Astrocyte of the cerebellum (primary cell): ENCODE results near the gene SLC39A3.

Experiments used
- DNase-seq: peaks from one replicate; pipeline ENCODE4 v3.0.0-alpha.2; 2011; ENCODE audit warnings: low read depth
- H3K4me3 ChIP-seq: 2 replicates; pipeline ENCODE4 v1.5.1; 2011; ENCODE audit warnings: mild to moderate bottlenecking, low read depth, low read length, moderate library complexity
- in situ Hi-C: cut with HindIII; loops from 2 replicates; pipeline ENCODE4 v1.10.0; 2017; ENCODE audit warnings: low sequenced_read_pairs
- TF ChIP-seq, protein P1 (sequence below): IDR thresholded peaks from 2 replicates; pipeline ENCODE4 v1.5.1; 2012; ENCODE audit warnings: low read length, low read depth, moderate library complexity, mild to moderate bottlenecking; ENCODE audit errors: missing control alignments

SLC39A3 gene

DNA sequence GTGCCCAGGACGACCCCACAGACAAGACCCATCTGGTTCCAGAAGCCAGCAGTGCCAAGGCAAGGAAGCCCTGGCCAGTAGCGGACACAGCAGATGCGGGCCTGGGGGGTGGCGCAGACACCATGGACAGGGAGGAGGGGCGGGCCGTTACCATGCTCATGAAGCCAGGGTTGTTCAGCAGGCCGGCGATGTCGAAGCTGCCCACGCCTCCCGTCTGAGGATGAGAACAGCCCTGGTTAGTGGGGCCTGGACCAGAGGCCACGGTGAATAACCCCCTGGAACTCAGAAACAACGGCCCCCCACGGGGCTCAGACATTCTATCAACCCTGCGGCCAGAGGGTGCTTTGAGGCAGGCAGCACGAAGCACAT is 21.5 kb upstream of the SLC39A3 start:
- no peak for DNase-seq
- no peak overlapping the region for H3K4me3 ChIP-seq
- in situ Hi-C loops = no loop called here
- TF ChIP-seq, protein P1, sequence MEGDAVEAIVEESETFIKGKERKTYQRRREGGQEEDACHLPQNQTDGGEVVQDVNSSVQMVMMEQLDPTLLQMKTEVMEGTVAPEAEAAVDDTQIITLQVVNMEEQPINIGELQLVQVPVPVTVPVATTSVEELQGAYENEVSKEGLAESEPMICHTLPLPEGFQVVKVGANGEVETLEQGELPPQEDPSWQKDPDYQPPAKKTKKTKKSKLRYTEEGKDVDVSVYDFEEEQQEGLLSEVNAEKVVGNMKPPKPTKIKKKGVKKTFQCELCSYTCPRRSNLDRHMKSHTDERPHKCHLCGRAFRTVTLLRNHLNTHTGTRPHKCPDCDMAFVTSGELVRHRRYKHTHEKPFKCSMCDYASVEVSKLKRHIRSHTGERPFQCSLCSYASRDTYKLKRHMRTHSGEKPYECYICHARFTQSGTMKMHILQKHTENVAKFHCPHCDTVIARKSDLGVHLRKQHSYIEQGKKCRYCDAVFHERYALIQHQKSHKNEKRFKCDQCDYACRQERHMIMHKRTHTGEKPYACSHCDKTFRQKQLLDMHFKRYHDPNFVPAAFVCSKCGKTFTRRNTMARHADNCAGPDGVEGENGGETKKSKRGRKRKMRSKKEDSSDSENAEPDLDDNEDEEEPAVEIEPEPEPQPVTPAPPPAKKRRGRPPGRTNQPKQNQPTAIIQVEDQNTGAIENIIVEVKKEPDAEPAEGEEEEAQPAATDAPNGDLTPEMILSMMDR = no peak

DNA sequence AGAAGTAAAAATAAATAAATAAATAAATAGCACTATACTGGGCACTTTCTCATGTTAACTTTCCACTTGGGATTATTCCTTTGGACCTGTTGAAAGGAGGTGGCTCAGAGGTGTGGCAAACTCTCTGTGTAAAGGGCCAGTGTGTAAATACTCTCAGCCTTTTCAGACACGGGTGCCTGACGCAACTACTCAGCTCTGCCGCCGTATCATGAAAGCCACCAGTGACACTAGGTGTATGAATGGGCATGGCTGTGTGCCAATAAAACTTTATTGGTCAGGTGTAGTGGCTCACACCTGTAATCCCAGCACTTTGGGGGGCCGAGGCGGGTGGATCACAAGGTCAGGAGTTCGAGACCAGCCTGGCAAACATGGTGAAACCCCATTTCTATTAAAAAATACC is 20.1 kb upstream of the SLC39A3 start:
- H3K4me3 ChIP-seq = no peak overlapping the region
- DNase-seq = no peak
- in situ Hi-C loops = loop anchor here (5.0 kb wide), 1 partner anchor 63 kb away; no protein-coding TSS in a partner anchor
- TF ChIP-seq, protein P1 = no peak

DNA sequence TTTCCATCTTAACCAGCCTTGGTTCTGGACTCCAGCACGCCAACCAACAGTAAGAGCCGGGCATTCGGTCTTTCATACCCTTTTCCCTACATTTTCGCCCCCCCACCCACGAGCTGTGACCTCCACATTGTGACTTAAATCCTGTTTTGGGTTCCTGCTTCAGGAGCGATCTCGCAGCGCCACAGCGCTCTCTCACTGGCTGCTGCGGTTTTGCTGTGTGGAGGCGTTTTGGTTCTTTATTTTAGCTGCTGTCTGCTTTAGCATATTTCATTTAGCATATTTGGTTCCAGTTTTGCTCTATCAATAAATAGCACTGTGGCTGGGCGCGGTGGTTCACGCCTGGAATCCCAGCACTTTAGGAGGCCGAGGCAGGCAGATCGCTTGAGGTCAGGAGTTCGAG is 19.5 kb upstream of the SLC39A3 start:
- no peak for DNase-seq
- H3K4me3 ChIP-seq = no peak overlapping the region
- in situ Hi-C loops = loop anchor here (5.0 kb wide), 1 partner anchor 62 kb away; no protein-coding TSS in a partner anchor
- TF ChIP-seq, protein P1 = no peak

DNA sequence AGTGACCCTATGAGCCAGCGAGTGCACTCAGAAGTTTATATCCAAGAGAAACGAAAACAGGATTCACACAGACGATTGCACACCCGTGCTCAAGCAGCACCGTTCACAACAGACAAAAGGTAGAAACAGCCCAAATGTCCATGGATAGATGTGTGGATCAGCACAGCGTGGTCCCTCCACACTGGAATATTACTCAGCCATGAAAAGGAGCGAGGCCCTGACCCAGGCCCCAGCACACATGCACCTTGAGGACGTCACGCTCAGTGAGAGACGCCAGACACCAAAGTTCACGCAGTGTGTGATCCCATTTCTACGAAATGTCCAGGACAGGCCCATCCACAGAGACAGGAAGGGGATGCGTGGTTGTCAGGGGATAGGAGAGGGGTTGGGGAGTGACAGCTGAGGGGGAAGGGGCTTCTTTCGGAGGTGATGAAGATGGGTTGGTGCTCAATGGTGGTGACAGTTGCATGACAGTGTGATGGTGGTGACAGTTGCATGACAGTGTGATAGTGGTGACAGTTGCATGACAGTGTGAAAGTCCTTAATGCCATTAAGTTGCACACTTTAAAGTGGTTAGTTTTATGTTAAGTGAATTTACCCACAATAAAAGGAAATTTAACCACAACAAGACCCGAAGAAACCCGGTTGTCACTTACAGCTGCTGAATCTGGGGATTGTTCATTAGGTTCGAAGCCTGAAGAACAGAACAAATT is 18.9 kb upstream of the SLC39A3 start:
- no peak for DNase-seq
- no peak overlapping the region for H3K4me3 ChIP-seq
- in situ Hi-C loops = loop anchor here (5.0 kb wide), 1 partner anchor 61 kb away; no protein-coding TSS in a partner anchor
- TF ChIP-seq, protein P1 = no peak

DNA sequence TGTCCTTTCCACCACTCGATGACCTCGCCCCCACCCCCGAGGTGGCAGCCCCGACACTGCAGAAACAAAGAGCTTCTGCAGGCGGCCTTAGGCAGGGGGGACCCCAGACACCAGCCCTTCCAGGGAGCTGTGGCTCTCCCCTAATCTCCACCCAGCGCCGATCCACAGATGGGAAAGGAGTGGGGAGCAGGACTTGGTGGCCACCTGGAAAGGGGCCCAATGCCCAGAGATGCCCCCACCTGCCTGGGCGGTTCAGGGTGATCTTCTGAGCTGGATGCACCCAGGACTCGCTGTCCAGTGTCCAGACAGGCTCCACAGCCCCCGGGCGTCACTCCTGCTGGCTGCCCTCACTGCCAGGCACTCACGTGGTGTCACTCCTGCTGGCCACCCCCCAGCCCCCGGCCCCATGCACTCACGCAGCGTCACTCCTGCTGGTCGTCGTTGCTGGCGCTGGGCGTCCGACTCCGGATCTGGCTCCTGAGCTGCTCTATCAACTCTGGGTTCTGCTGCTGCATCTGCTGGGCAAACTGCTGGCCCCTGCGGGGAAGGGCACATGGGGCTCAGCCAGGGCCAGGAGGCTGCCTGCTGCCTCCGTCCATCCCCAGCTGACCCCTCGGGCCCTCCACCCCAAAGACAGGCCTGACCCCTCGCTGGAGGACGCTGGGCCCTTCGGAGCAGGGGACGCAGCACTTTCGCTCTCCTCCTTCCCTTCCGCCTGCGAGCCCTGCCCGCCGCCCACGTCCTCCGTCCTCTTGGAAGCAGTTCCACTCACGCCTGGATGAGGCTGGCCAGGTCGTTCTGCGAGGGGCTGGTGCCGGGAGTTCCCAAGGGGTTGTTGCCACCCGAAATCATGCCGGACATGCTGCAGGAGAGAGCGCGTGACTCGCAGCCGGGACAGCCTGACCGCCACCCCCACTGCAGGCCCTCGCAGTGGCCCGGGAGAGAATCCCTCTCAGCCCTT is 17.4 kb upstream of the SLC39A3 start:
- in situ Hi-C loops = loop anchor here (5.0 kb wide), 1 partner anchor 60 kb away; no protein-coding TSS in a partner anchor
- no peak overlapping the region for H3K4me3 ChIP-seq
- TF ChIP-seq, protein P1 = no peak
- no peak for DNase-seq

DNA sequence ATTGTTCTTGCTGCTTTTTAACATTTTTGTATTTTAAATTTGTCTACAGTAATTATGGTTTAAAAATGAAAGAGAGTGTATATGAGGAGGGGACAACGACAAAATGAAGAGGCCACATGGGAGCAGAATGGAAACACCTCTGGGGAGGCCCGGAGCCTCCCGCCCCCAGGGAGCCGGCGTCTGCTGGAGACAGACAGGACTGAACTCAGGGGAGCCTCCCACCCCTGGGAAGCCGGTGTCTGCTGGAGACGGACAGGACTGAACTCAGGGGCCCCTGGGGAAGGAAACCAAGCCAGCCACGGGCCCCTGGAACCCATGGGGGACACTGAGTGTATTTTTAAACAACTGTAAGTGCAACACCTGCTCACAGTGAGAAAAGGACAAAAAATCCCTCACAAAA is 16.7 kb upstream of the SLC39A3 start:
- no peak for DNase-seq
- no peak overlapping the region for H3K4me3 ChIP-seq
- TF ChIP-seq, protein P1 = no peak
- in situ Hi-C loops = loop anchor here (5.0 kb wide), 1 partner anchor 59 kb away; no protein-coding TSS in a partner anchor
